ENCODE measurements around the gene FXN. TPM values are rescaled to one million over a fixed set of nuclear protein-coding genes. Genes with fewer than 3 reads are reported as not detected.

The FXN gene
- polyA plus RNA-seq, 3 donors, result 9.1 to 27.3 (median 15.9) TPM

DNA sequence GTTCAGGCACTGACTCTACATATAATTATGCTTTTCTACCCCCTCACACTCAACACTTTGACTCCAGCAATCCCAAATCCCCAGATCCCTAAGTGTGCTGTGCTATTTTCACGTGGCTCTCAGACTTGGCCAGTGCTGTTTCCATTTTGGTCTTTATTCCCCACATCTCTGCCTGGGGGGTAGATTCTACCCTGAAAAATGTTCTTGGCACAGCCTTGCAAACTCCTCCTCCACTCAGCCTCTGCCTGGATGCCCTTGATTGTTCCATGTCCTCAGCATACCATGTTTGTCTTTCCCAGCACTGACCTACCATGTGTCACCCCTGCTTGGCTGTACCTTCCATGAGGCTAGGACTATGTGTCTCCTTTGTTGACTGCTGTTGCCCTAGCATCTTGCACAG is 43.0 kb downstream of the FXN start:
- Mint-ChIP-seq H3K27me3 (ENCODE audit: low read depth in 3 of 3) (no peaks in the 10 kb centered on the region), H3K27ac (no peak overlapping the region), H3K9me3 (peaks cover 0 to 3% (median 0%) of the 10 kb centered on the region in 7 donors), H3K4me1 (no peaks in the 10 kb centered on the region), H3K4me3 (no peak overlapping the region), H3K36me3 (peaks cover 4 to 5% of the 10 kb centered on the region in 2 donors)
- no peaks in the 10 kb centered on the region for H3K9me3 ChIP-seq (replicated peaks in 1 of 2; ENCODE audit: control insufficient read depth in 1 of 2, insufficient read depth in 1 of 2, low read length in 2 of 2)
- no peaks in the 10 kb centered on the region for H3K79me2 ChIP-seq (ENCODE audit: insufficient read depth, low read length)
- TF ChIP-seq, protein P1, sequence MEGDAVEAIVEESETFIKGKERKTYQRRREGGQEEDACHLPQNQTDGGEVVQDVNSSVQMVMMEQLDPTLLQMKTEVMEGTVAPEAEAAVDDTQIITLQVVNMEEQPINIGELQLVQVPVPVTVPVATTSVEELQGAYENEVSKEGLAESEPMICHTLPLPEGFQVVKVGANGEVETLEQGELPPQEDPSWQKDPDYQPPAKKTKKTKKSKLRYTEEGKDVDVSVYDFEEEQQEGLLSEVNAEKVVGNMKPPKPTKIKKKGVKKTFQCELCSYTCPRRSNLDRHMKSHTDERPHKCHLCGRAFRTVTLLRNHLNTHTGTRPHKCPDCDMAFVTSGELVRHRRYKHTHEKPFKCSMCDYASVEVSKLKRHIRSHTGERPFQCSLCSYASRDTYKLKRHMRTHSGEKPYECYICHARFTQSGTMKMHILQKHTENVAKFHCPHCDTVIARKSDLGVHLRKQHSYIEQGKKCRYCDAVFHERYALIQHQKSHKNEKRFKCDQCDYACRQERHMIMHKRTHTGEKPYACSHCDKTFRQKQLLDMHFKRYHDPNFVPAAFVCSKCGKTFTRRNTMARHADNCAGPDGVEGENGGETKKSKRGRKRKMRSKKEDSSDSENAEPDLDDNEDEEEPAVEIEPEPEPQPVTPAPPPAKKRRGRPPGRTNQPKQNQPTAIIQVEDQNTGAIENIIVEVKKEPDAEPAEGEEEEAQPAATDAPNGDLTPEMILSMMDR (IDR thresholded peaks at IDR 0.05), result no peak
- H2AFZ ChIP-seq (ENCODE audit: insufficient read depth, low read depth, low read length, poor library complexity, severe bottlenecking), result no peak overlapping the region
- H3K4me1 ChIP-seq (ENCODE audit: control insufficient read depth in 1 of 2, insufficient read depth in 2 of 2, low read length in 2 of 2), result no peaks in the 10 kb centered on the region
- no peak overlapping the region for H3K4me3 ChIP-seq (replicated peaks in 1 of 3; ENCODE audit: low read depth in 2 of 3, low read length in 3 of 3)
- no peak overlapping the region for H3K27ac ChIP-seq (ENCODE audit: low read depth in 1 of 2, low read length in 2 of 2)
- H3K9ac ChIP-seq (ENCODE audit: insufficient read depth, low read length, poor library complexity, severe bottlenecking), result no peak overlapping the region
- H3K27me3 ChIP-seq (ENCODE audit: control insufficient read depth in 2 of 2, insufficient read depth in 2 of 2, low read length in 2 of 2), result no peaks in the 10 kb centered on the region
- H3K36me3 ChIP-seq (replicated peaks in 1 of 2; ENCODE audit: control insufficient read depth in 1 of 2, insufficient read depth in 2 of 2, low read length in 2 of 2), result peaks cover 0 to under 1% of the 10 kb centered on the region in 2 donors
- intact Hi-C loops (cut with micrococcal nuclease), result no loop called here
- DNase-seq, result no peak
- H4K20me1 ChIP-seq (ENCODE audit: insufficient read depth, low read length), result no peaks in the 10 kb centered on the region
- H3K4me2 ChIP-seq (replicated peaks; ENCODE audit: extremely low read depth, low read length, poor library complexity, severe bottlenecking), result no peak overlapping the region
- no CpG with 5 or more reads among the region's 1 CpG for WGBS (ENCODE audit: insufficient coverage)

DNA sequence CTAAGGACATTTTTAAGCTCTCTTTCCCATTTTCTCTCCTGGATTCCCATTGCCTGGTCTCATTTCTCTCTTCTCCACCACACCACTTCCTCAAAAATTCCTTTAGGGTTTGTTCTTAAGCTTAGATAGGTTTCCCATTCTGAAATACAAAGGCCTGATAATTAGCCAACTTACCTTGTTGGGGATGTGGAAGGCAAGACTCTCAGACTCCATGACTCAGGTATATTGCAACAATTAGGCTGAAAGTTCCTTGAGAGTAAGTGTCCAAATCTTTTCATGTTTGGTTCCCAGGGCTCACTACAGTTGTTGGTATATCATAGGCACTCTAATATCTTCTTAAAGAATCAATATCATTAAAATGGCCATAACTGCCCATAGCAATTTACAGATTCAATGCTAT is 43.6 kb downstream of the FXN start:
- no peaks in the 10 kb centered on the region for H3K4me1 Mint-ChIP-seq
- Histone ChIP-seq H4K20me1 (ENCODE audit: insufficient read depth, low read length) (no peaks in the 10 kb centered on the region), H3K79me2 (ENCODE audit: insufficient read depth, low read length) (no peaks in the 10 kb centered on the region), H3K36me3 (replicated peaks in 1 of 2; ENCODE audit: control insufficient read depth in 1 of 2, insufficient read depth in 2 of 2, low read length in 2 of 2) (no peaks in the 10 kb centered on the region), H3K27ac (ENCODE audit: low read depth in 1 of 2, low read length in 2 of 2) (no peak overlapping the region), H2AFZ (ENCODE audit: insufficient read depth, low read depth, low read length, poor library complexity, severe bottlenecking) (no peak overlapping the region), H3K4me2 (replicated peaks; ENCODE audit: extremely low read depth, low read length, poor library complexity, severe bottlenecking) (no peak overlapping the region), H3K9me3 (replicated peaks in 1 of 2; ENCODE audit: control insufficient read depth in 1 of 2, insufficient read depth in 1 of 2, low read length in 2 of 2) (no peaks in the 10 kb centered on the region), H3K4me1 (ENCODE audit: control insufficient read depth in 1 of 2, insufficient read depth in 2 of 2, low read length in 2 of 2) (no peaks in the 10 kb centered on the region), H3K9ac (ENCODE audit: insufficient read depth, low read length, poor library complexity, severe bottlenecking) (no peak overlapping the region), H3K27me3 (ENCODE audit: control insufficient read depth in 2 of 2, insufficient read depth in 2 of 2, low read length in 2 of 2) (no peaks in the 10 kb centered on the region), H3K4me3 (replicated peaks in 1 of 3; ENCODE audit: low read depth in 2 of 3, low read length in 3 of 3) (no peak overlapping the region)
- intact Hi-C loops (cut with micrococcal nuclease), result no loop called here
- DNase-seq, result no peak
- peaks cover 0 to 1% (median 0%) of the 10 kb centered on the region in 3 donors for H3K27me3 Mint-ChIP-seq (ENCODE audit: low read depth in 3 of 3)
- TF ChIP-seq, protein P1 (IDR thresholded peaks at IDR 0.05), result no peak
- peaks cover 4% of the 10 kb centered on the region in 2 donors for H3K36me3 Mint-ChIP-seq
- H3K27ac Mint-ChIP-seq, result no peak overlapping the region
- no peak overlapping the region for H3K4me3 Mint-ChIP-seq
- peaks cover 0 to 3% (median 0%) of the 10 kb centered on the region in 7 donors for H3K9me3 Mint-ChIP-seq
